IPS-11a (cell line): ENCODE measurements around the gene EPB41L2.
"Not testable (repeated sequence)": the region's sequence is repeated elsewhere in the genome, so short reads cannot be mapped to it uniquely, and the experiment has no call there.

Experiments used
- H3K4me3 ChIP-seq: one replicate; pipeline ENCODE4 v1.5.1; 2013; ENCODE audit warnings: low read depth, low read length, control low read depth

Gene EPB41L2

GRCh38 chr6:130922922-130923321, 140.1 kb downstream of the EPB41L2 start:
- no peak overlapping the region for H3K4me3 ChIP-seq

DNA sequence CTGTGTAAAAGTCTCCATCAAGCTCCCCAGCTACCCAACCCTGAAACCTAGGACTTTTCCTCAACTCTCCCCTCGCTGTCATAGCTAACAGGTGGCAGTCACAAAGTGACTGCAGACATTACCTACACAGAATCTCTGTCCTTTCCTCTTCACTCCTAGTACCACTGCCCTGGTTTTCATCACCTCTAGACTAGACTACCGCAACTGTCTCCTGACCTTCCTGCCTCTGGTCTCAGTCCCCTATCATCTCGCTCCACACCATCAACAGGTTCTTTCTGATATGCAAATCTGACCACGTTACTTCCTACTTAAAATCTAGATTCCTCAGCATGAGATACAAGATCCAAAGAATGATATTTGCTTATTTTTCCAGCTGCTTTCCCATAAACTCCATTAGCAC, 142.1 kb downstream of the EPB41L2 start:
- H3K4me3 ChIP-seq: no peak overlapping the region

GRCh38 chr6:130918171-130918570, 144.9 kb downstream of the EPB41L2 start:
- no peak overlapping the region for H3K4me3 ChIP-seq

DNA sequence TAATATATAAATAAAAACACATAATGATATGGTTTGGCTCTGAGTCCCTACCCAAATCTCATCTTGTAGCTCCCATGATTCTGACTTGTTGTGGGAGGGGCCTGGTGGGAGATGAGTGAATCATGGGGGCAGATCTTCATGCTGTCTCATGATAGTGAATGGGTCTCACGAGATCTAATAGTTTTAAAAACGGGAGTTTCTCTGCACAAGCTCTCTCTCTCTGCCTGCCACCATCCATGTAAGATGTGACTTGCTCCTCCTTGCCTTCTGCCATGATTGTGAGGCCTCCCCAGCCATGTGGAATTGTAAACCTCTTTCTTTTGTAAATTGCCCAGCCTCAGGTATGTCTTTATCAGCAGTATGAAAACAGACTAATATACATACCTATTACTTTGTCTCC, 147.4 kb downstream of the EPB41L2 start:
- H3K4me3 ChIP-seq: not testable (repeated sequence)

DNA sequence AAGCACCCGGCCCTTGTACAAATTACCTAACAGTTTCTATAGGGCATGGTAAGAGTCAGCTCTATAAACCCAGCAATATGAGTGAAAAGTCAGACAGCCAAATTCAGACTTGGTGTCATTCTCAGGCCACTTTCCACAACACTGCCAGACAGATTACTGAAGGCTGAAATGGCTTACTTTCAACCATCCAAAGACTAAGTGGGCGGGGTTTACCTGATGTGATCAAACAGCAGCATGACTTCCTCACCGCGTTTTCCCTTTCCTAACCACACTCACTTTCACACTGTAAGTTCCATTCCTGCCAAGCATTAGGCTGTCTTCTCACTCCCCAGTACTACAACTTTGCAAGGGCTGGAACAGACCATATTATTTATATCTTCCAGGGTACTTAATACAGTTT, 149.9 kb downstream of the EPB41L2 start:
- no peak overlapping the region for H3K4me3 ChIP-seq

GRCh38 chr6:130912434-130912833, 150.6 kb downstream of the EPB41L2 start:
- no peak overlapping the region for H3K4me3 ChIP-seq

GRCh38 chr6:130908958-130909357, 154.1 kb downstream of the EPB41L2 start:
- no peak overlapping the region for H3K4me3 ChIP-seq

GRCh38 chr6:130908188-130908587, 154.9 kb downstream of the EPB41L2 start:
- H3K4me3 ChIP-seq: no peak overlapping the region

- no peak overlapping the region for H3K4me3 ChIP-seq
Measured at GRCh38 chr6:130907687-130908086, 155.4 kb downstream of the EPB41L2 start.

DNA sequence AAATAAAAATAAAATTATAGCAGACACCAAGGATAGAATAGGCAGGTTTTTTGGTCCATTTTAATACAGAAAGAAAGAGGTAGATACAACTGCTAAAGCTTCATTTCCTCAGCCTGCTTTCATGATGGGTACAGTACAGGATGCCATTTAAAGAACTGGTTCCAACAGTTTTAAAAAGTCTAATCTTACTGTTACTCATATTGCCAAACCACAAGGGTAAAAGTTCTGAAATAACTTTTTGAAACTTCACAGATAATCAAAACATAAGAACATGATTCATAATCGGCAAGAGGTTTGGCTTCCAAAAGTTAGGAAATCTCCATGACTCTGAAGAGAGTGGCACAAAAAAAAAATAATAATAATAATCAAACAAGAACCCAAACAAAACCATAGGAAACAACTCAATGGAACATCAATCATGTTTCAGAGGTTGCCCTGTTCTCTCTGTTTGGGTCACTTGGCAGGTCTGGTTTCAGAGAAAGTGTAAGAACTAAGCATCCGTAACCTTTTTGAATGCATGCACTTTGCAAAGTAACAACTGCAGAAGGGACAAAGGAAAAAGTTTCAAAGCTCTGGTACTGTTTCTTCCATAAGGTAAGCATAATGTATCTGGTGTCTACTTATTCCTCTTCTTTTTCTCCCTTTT, 156.2 kb downstream of the EPB41L2 start:
- H3K4me3 ChIP-seq: no peak overlapping the region

DNA sequence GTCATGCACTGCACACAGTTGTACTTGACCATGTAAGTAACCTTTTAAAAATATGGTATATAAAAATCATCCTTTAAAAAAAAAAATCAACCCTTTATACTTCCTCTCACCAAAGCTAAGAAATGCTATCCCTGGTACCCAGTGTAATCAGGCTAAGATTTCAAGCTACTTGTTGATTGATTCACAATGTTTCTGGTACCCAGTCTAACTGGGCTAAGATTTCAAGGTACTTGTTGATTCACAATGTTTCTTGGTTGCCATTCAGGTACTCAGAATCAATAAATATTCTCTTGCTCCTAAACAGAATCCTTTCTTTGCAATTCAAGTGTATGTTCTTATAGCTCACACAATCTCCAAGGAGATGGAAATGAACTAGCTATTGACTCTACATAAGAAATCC, 159.4 kb downstream of the EPB41L2 start:
- H3K4me3 ChIP-seq: no peak overlapping the region

DNA sequence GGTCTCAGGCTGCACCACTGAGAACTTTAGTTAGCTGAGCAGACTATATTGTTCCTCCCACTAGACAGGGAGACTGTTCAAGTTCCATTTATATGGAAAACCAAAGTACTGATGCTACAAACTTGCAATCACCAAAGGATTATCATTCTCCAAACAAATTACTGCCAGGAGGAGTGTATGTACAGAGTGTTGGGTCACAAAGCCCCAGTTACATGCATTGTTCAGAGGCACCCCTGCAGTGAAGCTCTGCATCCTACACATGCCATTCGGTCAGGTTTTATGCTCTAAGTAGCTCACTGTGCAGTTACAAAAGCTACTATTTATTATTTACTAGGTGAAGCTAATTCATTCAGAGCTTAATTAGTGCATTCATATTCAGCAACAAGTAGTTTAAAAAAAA, 160.0 kb downstream of the EPB41L2 start:
- no peak overlapping the region for H3K4me3 ChIP-seq

- no peak overlapping the region for H3K4me3 ChIP-seq
Measured at GRCh38 chr6:130900913-130901312, 162.1 kb downstream of the EPB41L2 start.

GRCh38 chr6:130896249-130896648, 166.8 kb downstream of the EPB41L2 start:
- no peak overlapping the region for H3K4me3 ChIP-seq

GRCh38 chr6:130895516-130895915, 167.5 kb downstream of the EPB41L2 start:
- H3K4me3 ChIP-seq: no peak overlapping the region

DNA sequence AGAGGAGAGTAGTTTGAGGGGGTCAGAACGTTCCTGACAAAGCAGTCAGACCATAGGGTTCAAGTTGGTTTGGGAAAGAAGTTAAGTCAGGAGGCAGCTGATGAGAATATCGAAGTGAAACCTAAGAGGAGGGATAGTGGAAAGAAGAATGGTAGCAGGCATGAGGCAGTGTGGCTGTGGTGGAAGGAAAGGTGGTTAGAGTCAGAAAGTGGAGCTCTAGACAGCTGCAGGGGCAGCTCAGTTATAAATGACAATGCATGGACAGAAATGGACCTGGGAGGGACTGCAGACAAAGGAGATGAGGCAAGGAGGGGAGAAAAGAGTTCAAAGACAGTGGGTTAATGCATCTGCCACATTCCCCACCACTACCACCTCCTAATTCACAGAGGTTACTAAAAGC, 169.3 kb downstream of the EPB41L2 start:
- no peak overlapping the region for H3K4me3 ChIP-seq

- H3K4me3 ChIP-seq: no peak overlapping the region
Measured at GRCh38 chr6:130893277-130893676, 169.8 kb downstream of the EPB41L2 start.

GRCh38 chr6:130890521-130890971, 172.5 kb downstream of the EPB41L2 start:
- H3K4me3 ChIP-seq: no peak overlapping the region

- no peak overlapping the region for H3K4me3 ChIP-seq
Measured at GRCh38 chr6:130889423-130889822, 173.6 kb downstream of the EPB41L2 start.

DNA sequence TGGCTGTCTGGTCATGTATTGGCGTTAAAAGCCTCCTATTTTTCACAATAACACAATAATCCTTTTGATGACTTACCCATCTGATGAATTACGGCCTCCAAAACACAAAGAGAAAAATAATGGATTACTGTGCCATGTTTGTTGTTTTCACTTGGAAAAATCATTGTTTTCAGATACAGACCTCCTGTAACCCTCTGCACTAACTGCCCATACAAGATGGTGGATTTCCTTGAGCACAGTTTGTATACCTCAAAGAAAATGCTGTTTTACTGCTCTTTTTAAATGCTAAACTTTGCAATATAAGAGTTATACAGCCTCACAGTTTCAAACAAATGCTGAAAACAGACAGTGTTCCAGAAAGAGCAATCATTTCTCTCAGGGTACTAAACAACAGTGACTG, 174.8 kb downstream of the EPB41L2 start:
- no peak overlapping the region for H3K4me3 ChIP-seq

GRCh38 chr6:130886966-130887365, 176.1 kb downstream of the EPB41L2 start:
- H3K4me3 ChIP-seq: no peak overlapping the region

GRCh38 chr6:130885392-130886192, 177.5 kb downstream of the EPB41L2 start:
- no peak overlapping the region for H3K4me3 ChIP-seq
